HG02571 (cell line): ENCODE measurements around the gene RASGRP3.

Source experiments
- ATAC-seq: cut with Tn5 transposase; IDR thresholded peaks from one replicate; pipeline ENCODE4 v1.9.1; 2021; ENCODE audit warnings: mild to moderate bottlenecking, moderate library complexity; ENCODE audit not compliant: unreplicated experiment

Gene RASGRP3

DNA sequence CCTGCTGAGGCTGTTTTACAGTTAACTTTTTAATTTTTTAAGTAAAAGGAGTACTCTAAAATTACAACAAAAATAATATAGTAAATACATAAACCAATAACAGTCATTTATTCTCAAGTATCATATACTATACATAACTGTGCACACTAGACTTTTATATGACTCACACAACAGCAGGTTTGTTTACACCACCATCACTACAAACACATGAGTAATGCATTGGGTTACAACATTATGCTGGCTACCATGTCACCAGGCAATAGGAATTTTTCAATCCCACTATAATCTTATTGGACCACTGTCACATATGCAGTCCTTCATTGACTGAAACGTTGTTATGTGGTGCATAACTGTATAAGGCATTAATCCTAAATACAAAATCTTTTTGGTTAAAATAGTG, 42.5 kb downstream of the RASGRP3 start:
- no peak for ATAC-seq

DNA sequence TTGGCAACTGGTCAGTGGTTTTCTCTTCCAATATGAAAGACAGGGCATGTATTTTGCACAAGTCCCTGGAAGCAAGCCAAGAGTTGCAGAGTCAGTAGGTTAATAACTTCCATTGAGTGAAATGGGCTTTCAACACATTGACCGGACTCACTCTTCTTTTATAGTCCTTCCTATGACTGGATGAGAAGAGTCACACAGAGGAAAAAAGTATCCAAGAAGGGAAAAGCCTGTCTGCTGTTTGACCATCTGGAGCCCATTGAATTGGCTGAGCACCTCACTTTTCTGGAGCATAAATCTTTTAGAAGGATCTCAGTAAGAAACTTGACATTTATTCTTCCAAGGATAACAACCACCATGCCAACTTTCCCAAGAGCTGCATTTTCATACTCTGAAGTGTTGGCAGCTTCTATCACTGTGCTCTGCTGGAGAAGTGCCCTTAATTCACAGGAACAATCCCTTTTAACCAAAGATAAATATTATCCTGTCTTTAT, 45.4 kb downstream of the RASGRP3 start:
- ATAC-seq: no peak

DNA sequence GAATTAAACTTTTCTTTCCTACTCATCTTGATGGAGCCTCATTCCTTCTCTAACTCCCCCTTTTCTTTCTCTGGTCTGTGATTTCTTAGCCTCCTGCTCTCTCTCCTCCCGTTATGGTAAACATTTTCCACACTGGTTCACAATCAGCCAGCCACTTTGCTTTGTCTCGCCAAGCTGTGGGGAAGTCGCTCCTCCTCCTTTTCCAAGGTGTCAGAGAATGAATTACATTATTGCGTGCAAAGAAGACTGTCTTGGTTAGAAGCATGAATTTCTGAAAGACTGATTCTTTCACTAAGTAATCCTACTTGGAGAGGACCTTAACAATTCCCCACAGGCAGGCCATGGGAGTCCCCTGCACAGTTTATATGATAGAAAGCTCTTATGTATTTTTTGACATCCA, 46.1 kb downstream of the RASGRP3 start:
- no peak for ATAC-seq

DNA sequence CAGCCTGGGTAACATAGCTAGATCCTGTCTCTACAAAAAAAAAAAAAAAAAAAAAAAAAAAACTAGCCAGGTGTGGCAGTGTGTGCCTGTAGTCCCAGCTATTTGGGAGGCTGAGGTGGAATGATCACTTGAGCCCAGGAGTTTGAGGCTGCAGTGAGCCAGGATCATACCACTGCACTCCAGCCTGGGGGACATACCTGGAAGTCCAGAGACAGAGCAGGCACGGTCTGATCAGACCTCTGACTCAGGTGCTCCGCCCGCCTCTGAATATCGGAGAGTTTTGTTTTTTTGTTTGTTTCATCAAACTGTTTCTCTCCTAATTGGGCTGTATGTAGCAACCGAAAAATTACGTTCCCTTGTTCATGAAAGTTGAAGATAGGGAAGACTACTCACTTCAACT, 49.2 kb downstream of the RASGRP3 start:
- ATAC-seq: no peak

DNA sequence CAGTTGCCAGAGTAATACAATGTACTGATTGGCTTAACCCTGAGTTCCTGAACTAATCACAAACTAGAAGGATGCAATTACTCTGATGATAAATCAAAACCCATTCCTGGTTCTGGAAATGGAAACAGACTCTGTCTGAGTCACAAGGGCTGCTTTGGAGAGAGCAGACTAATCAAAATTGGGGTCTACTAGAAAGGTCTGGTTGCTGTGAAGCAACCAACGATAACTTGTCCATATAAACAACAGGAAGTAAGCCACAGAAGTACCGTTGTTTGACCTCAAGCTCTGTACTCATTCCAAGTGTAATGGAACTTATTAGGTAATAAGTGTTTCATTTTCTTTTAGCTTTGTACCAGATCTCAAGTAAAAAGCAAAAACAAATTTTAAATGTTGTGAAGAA, 49.7 kb downstream of the RASGRP3 start:
- ATAC-seq: no peak

DNA sequence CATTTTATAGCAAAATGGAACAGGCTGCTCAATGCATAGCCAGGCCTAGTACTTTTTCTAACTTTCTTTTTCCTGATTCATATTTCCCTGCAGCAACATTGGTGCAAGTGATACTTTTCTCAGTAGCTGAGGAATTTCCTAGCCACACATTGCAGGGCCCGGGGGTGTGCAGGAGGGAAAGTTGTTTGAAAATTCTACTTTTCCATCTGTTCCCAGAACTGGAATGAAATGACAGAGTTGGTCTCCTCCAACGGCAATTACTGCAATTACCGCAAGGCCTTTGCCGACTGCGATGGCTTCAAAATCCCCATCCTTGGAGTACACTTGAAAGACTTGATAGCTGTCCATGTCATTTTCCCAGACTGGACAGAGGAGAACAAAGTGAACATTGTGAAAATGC, 50.5 kb downstream of the RASGRP3 start:
- no peak for ATAC-seq

DNA sequence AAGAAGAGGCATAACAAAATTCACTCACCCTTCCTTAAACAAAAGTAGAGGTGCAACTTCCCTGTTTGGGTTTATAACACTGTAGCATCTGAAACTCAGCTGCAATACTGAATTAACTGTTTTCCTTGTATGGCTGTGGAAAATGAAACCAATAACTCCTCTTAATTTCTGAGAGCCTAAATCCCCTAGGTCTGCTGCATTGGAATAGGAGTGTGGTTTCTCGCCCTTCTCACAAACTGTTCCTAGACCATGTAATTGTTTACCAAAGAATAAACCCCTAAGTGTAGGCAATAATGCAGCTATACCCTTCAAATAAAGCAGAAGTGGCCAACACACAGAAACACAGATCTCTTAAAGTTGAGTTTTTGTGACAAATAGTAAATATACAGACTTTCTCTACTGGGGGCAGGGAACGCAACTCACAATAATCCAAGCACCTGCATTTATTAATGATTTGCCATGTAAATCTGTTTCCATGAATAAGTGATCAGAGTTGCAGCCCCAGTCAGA, 52.0 kb downstream of the RASGRP3 start:
- no peak for ATAC-seq

DNA sequence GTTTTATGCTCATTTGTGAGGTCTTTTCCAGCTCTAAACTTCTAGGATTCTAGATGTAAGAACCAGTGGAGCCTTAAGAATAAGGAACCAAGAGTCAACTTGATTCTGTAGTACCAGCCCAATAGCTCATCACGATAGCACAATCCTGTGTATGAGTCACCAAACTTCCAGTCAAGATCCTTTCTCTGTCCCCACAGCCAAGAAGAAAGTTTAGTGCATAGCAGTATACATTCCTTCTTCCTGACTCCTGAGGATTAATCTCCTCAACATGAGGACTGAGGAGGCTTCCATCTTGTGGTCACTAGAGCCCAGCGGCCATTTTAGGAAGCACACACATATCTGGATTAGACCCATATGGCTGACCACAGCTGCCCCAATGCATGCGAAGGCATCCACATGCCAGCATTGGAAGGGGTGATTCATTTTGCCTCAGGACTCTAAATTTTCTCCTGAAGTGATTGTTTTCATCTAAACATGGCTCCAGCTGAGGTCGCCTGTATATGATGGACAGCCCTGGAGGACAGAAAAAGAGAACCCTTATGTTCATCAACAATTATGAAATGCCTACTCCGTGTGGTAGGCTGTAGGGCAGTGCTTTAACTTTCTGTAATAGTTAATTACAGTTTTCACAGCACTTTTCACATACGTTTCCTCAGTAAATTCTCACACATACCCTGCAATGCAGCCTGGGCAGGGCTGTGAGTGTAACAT, 53.5 kb downstream of the RASGRP3 start:
- ATAC-seq: no peak

DNA sequence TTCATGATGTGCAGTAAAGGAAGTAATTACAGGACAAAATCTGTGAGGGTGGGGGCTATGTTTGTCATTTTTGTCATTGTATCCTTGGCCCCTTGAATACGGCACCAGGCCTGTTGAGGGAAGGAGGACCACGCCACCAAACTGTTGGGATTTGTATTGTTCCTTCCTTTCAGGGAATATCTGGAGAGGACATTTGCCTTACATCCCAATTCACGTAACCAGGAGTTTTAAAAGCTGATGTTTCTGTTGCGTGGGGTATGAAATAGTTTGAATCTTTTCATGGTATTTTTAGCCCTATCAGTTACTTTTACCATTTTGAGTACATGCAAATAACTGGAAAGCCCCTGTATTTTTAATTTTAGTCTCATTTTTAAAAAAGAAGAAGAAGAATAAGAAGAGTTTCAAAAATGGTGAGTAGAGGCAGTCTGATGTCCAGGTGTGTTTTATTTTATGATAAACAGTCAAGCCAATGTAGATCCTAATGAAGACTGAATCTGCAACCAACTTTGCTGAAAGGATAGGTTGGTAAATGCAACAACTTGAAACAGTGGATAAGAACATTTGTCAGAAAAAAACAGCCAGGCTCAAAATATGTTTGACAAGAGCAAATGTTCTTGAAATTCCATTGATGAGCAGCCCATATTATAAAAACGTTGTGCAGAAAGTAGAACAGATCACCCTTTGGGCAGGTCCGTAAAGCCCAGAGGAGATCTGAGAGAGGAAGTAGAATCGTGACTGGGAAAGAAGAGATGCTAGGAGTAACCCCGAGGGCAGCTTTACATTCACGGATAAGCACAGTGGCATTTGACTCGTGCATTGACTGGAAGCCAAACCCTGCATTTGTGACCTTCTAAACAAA, 54.5 kb downstream of the RASGRP3 start:
- ATAC-seq: peak; percentile 37

DNA sequence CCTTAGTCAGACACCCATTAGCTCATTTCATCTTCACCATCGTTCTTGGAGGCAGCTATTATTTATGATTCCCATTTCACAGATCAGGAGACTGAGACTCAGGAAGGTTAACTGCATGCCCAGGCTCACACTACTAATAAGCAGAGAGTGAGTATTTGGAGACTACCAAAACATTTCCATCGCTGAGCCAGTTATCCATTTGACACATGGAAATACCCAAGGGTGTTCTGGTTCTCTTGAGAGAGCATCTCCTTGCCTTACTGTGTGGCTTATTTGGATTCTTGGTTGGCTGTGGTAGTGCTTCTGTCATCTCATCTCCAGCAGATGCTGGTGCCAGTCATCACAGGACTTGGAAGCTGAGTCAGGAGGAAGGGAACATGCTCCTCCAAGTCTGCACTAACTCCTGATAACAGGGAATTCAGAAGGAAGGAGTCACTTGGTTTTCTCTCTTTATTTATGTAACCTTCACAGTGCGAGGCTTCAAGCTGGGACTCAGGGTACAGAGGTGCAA, 55.2 kb downstream of the RASGRP3 start:
- ATAC-seq: no peak

DNA sequence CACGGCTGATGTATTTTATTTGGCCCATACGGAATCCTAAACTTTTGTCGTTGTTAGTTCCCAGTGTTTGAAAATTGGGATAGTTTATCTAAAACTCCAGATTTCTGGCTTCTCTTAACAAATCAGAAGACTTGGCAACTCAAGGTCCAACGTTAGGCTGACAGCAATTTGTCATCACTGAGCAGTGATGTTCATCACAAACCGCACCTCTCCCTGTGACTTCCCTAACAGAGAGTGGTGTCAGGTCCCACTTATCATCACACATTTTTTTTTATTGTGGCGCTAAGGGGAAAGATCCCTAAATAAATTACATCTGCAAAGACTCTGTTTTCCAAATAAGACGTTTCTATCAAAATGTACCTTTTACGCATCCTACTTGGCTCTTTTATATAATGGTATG, 55.7 kb downstream of the RASGRP3 start:
- ATAC-seq: no peak

DNA sequence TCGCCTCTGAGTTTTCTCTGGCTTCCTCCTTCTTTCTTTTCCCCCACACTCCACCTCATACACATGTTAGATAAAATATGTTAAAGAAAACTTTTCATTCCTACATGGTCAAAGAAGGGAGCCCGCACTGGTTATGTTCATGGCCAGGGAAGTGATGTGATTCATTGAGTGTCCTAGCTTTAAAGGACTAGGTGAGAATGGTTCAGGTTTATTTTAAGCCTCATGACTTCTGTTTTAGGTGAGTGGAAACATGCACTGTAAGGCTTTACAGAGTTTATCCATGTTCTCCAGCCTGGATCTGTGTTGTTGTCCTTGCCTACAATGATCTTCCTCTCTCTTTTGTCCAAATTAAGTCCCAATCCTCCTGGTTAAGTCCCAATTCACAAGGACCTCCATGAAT, 56.5 kb downstream of the RASGRP3 start:
- ATAC-seq: no peak

DNA sequence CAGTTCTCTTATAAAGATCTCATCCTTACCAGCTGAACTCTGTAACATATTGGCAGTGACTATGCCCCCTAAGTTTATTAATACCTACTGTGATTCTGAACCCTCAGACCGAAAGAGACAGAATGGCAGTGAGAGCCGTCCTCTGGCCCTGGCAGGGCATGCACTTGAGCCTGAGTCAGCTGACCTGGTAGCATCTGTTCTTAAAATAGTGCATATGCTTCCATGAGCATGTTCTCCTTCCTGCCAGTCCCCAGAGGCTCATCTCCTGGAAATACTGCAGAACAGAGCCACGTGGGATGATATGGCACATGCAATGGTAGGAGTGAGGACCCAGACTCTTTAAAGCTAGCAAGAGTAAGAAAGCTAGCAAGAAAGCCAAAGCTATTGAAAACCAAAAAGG, 59.0 kb downstream of the RASGRP3 start:
- no peak for ATAC-seq

DNA sequence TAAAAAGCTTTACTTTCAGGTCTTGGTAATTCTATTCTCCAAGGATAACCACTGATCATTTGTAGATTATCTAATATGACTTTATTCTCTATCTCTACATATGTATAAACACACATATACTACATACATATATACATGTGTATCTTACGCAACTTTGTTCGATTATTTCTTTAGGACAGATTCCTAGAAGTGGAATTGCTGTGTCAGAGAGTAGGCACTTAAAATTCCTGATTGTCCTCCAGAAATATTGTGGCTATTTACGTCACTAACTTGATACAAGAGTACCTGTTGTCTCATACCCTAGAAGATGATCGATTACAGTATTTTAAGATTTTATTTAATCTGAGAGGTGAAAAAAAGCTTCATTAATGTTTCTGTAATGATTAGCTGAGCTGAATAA, 64.8 kb downstream of the RASGRP3 start:
- ATAC-seq: no peak

DNA sequence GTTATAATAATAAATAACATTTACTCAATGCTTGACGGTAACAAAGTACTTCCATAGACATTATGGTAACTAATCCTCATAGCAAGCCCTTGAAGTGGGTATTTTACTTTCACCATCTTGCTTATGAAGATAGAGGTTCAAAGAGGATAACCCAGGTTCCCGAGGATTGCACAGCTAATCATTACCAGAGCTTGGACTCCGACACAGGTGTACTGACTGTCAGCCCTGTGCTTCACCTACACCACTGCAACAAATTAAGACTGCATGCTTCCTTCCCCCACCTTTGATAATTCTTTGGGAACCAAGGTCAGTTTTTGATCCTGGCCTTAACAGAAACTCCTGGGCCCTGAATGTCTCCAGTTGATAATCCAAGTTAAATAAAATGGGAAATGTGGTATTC, 73.8 kb downstream of the RASGRP3 start:
- no peak for ATAC-seq

DNA sequence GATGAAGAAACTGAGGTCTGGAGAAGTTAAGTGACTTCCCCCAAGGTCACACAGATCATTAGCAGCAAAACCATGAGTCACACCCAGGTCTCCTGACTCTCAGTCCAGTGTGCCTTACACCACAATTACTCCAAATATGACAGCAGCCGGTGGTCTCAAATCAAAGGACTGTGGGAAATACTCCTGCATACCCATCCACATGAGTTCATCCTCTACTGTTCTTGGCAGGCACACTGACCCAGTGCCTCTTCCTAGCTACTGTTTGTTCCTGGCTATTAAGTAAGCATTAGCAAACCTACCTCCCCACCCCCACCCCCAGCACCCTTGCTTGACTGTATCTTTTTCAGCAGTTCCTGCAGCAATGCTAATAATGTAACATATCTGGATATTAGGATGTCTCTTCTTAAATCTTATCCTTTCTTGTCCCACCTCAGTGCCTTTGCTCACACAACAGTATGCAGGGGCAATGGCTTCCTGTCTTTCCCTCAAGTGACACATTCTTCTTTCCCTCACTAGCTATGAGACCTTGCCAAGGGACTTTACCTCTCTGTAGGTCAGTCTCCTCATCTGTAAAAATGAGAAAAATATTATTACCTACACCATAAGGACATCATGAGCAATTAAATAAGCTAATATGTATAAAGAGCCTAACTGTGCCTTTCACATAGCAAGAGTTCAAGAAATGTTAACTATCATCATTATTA, 76.5 kb downstream of the RASGRP3 start:
- no peak for ATAC-seq

DNA sequence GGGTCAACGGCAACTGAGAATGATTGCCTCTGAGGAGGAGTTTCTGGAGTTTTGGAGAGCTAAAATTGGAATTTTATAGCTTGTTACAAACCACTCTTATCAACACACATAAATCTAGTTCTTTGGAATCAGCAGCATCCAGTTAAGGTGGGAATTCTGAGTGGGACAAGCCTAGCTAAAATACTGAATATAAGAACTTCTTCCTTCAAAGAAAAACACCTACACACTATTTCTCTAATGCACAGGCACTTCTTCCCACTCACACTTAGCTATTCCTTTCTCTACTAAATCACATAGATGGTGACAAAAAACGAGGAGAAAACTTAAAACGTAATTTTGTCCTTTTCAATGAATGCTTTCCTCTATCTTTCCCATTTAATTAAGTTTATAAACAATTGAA, 79.2 kb downstream of the RASGRP3 start:
- ATAC-seq: no peak

DNA sequence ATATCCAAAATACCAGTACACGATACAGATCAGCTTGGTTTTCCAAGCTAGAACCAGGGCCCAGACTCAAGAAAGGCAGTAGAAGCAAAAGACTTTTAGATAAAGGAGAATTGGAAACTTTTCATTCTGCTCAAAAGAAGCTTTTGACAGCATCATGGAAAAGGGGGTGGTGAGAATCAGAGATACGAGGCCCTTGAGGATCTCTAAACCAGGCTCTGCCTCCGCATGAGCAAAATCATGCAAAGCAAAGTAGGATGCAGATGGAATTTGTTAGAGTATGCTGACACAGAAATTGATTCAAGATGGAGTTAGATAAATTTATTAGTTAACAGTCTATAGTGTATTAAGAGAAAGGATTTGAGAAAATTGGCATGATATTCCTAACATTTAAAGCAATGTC, 82.9 kb downstream of the RASGRP3 start:
- no peak for ATAC-seq

DNA sequence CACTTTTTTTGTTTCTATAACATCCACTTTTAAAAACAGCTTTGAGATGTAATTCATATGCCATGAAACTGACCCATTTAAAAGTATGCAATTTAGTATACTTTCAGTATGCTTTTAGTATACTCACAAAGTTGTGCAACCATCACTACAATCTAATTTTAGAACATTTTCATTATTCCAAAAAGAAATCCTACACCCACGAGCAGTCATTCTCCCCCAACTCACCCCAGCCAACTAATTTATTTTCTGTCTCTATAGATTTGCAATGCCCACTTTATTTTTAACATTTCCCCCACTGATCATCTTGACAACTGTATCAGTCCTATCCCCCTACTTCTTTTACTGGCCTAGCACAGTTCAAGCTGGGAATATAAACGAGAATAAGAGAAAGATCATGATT, 83.6 kb downstream of the RASGRP3 start:
- ATAC-seq: no peak

DNA sequence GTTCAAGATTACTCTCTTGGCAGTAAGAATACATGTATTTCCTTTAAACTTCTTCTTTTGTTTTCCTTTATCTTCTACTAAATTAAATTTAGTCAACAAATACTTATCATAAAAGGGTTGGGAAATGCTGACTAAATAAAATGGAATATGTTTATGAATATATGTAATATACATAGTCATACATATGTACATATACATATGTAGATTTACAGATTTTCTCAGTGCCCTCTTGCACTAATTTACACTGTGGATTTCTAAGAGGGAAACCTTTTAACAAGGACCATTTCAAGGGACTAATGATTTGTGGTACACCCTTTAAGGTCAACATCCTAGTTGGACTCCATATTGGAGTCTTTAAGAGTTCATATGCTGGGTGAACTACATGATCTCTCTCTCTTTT, 85.4 kb downstream of the RASGRP3 start:
- no peak for ATAC-seq

DNA sequence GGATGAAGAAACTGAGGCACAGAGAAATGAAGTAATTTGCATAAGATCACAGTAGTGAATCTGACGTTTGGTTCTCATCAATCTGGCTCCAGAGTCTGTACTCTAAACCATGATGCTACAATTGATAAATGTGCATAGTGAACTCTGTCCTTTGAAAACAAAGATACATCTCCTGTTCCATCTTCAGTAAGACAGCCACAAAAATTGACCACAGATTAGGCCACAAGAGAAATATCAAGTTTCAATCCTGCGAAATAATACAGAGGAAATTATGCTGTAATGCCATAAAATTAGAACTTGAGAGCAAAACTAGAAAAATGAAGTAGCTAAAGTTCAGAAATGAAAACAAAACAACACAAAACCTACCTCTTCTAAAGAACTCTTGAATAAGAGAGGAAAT, 94.2 kb downstream of the RASGRP3 start:
- ATAC-seq: no peak
